Glomerular endothelial cell (primary cell): ENCODE results near the gene DMRT1. TPM values are rescaled to one million over a fixed set of nuclear protein-coding genes. Genes with fewer than 3 reads are reported as not detected.
"Not testable (repeated sequence)": the region's sequence is repeated elsewhere in the genome, so short reads cannot be mapped to it uniquely, and the experiment has no call there.

Experiments used
- DNase-seq: peaks from one replicate; pipeline ENCODE4 v3.0.0-alpha.2; 2011; ENCODE audit warnings: low read depth, low spot score; ENCODE audit errors: extremely low read depth
- total RNA-seq: library from RNA; depleted of rRNA; stranded (reverse); fragments of >200 nt; gene quantifications from 2 replicates; pipeline ENCODE4 v1.2.3, GENCODE V29; 2015

The DMRT1 gene
- total RNA-seq, 1 donor from 2014 or later = not detected

DNA sequence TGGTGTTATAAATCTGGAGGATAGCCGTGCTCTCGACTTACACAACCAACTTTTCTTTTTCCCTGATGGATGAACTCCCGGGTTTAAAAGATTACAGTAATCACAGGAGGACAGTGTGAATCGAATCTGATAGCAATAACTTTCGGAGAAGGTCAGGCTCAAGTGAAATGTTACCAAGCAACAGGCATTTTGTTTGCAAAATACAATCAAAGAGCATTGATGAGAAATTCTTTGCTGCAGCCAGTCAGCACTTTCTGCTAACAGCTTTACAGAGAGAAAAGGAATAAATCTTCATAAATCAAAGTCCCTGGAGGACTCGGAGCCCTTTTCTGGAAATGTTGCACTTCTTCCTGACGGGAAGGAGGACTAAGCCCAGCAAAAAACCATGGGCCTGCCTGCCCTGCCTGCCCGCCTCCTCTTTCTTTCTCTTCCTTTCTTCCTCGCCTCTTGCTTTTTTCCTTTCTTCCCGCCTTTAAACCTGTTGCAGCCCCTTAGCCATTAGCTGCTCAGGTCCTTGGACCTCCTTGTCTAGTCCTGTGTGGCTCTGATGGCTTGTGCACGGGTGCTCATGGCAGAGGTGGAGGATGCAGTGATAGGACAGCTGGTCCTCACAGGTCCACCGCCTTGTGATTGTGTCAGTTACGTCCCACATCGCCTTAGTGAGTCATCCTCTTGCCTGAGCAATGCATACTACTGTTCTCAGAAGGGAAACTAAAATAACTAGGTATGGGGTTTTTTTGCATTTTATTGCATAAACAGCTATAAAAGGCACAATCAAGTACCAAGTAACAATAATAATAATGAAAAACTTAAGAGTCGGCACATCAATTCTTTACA is 141.1 kb downstream of the DMRT1 start:
- no peak for DNase-seq

DNA sequence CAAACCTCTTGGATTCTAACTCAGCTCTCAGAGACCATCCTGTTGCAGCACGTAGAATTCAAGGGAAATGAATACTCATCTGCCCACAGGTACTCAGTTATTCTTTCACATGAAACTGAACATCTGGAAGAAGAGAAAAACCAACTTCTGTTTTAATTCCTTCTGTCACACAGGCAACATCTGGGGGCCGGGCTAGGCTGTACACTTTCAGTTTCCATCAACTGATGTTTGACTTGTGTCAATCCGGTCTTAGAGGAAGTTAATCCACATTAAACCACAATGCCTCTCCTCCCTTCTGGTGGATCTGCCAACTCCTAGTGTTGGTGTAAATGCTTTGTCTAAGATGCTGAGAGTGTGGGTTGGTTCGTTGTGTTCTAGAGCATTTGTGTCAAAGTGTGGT is 152.5 kb downstream of the DMRT1 start:
- no peak for DNase-seq

DNA sequence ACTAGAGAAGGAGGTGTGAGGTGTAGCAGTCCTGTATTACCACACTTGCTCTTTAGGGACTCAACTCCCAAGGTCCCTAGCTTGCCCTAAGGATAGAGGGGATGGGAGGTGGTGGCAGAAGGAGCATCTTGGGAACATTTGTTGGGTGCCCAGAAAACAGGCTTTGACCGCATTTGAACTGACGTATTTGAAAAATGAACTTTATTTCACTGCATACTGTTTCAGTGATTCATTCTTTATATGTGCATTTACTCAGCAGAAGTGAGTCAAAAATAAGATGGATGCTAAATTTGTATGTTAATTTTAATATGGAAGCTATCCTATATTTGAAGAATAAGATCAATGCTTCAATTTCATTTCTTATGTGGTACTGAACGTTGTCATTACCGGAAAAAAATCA is 153.7 kb downstream of the DMRT1 start:
- no peak for DNase-seq

DNA sequence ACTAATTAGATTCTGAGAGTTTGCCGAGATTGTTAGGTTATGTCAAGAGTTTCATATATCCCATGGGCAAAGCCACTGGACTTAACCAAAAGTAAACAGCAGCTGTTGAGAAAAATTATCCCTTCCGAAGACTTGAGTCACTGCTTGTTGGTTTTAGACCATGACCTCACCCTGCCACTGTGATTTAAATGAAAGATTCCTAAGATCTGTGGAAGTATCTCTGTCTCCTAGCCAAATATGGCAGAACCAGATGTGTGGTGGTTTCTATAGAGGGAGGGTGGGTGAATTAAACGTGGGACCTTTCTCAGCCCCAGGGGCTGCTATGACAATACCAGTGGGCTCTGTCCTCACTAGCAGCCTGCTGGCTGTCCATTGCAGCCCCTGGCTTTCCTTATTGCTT is 154.3 kb downstream of the DMRT1 start:
- DNase-seq = no peak

DNA sequence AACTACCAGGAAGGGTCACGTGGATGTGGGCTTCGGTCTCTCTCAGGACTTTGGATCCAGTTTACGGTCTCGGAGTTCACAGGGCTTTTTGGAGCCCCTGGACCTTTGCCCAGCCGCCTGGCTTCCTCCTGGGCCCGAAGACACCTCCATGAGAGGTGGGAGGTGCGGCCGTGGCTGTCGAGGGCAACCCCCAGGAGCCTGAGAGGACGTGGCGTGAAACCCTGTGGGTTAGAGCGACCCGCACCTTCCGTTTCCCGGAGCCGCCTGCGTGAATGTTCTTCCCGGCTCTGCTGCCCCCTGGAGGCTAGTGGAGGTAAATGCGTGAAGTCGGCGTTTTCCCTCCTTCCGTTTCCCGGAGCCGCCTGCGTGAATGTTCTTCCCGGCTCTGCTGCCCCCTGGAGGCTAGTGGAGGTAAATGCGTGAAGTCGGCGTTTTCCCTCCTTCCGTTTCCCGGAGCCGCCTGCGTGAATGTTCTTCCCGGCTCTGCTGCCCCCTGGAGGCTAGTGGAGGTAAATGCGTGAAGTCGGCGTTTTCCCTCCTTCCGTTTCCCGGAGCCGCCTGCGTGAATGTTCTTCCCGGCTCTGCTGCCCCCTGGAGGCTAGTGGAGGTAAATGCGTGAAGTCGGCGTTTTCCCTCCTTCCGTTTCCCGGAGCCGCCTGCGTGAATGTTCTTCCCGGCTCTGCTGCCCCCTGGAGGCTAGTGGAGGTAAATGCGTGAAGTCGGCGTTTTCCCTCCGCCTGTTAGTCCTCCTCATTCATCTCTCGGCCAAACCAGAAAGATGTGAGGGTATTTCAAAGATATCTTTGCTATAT is 157.0 kb downstream of the DMRT1 start:
- not testable (repeated sequence) for DNase-seq

DNA sequence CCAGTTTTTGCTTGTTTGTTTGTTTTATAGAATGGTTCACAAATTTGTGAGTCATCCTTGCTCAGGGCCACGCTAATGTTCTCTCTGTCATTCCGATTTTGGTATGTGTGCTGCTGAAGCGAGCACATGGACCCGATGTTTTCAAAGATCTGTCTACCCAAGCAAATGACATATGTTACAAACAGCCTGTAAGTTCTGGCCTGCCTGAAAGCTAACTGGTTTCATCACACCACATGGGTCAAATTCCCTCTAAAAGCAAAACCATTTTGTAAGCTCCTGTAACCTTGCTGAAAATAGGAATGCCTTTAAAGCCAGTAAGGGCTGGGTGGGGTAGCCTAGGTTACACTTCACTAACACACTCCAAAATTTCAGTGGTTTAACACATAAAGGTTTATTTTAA is 160.3 kb downstream of the DMRT1 start:
- DNase-seq = no peak

DNA sequence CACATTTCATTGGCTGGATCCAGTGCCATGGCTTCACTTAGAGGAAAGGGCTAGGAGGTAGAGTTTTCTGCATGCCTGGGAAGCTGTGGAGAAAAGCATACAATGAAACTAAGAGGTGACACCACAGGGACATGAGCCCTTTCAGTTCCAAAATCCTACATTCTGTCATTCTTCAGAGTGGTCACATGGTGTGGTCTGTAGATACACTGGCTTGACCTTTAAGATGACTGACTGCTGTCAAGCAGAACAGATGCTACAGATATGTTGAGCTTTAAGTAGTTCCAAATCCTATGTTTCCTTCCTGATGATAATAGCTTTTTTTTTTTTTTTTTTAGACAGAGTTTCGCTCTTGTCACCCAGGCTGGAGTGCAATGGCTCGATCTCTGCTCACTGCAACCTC is 161.2 kb downstream of the DMRT1 start:
- DNase-seq = no peak

DNA sequence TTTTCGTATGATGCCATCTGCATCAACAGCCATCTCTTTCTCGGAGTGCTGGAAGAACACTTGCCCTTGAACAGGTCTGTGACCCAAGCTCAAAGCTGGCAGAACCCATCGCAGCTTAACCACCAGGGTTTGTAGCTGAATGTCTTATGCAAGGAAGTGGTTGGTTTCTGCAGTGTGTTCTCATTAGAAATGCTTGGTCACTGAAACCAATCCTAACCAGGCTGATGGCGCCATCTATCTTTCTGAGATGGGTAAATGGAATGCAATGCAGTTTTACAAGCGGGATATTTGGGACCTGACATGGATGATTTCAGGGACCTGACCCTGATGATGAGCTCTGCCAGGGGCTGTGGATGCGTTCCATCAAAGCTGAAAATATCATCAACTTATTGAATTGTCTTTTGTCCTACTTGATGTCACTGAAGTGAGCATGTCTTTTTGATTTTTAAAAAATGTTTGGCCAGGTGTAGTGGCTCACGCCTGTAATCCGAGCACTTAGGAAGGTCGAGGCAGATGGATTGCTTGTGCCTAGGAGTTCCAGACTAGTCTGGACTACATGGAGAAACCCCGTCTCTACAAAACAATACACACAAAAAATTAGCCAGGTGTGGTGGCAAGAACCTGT is 163.7 kb downstream of the DMRT1 start:
- no peak for DNase-seq

DNA sequence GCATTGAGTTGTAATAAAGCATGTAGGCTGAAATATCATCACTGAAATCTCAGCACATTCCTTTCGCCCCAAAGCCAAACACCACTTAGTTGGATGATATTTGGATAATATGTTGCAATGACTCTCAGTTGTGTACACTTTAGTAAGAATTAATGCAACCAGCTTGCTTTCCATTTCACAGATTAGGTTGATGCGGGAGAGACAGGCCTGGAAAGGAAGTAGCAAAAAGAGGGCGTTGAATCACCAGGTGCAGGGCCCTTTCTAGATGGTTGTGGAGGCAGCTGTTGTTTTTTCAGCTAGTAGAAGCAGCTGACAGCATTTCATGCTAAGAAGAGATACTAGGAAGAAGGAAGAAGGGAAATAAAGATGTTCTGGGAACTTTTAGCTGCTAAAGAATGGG is 165.8 kb downstream of the DMRT1 start:
- DNase-seq = no peak

DNA sequence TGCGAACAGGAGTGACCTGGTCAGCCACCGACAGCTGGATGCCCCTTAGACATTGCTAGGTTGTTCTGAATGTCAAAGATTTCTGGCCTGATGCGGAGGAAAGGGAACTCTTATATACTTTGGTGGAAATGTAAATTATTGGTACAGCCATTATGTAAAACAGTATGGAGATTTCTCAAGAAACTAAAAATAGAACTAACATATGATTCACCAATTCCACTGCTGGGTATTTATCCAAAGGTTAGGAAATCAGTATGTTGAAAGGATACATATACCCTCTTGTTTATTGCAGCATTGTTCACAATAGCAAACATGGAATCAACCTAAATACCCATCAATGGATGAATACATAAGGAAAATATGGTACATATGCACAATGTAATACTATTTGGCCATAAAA is 166.7 kb downstream of the DMRT1 start:
- no peak for DNase-seq

DNA sequence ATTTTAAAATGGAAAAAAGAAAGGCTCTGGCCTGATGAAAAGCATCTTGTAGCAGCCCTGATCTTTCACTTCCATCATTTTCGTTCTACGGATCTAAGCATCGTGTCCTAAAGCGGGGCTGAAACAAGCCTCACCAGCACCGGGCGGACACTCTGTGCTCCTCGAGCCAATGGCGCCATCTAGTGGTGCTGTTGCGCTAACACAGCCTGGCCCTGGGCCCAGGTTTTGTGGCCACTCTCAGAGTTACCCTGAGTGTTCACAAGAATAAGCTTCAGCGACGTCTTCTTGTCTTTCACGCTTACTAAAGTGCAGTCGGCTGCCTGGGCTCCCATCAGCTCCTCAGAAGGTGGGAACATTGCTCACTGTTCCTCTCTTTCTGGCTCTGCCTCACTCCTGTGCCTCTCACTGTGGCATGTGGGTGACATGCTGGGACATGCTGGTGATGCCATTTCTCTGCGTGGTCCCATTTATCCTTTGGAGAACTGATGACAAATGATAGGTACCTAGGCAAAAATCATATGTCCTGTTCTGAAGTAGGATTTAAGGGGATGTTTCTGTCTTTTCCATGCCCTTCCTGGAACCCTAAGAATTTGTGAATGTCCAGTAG is 167.7 kb downstream of the DMRT1 start:
- peak; percentile 41 for DNase-seq

DNA sequence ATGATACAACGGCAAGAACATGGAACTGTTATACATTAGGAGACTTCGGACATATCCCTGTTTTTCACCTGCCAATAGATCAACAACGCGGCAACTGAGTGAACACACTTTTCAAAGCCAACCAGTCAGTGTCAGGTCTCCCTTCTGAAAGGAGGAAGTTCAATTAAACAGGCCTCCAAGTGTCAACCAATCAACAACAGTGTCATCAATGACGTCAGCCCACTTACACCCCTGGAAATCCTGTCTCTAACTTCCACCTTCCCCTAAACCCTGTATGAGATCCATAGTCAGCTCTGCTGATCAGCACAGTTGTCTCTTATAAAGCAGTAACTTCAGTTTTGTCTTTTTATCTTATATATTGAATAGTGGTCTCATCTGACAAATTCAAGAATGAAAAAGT is 171.5 kb downstream of the DMRT1 start:
- no peak for DNase-seq

DNA sequence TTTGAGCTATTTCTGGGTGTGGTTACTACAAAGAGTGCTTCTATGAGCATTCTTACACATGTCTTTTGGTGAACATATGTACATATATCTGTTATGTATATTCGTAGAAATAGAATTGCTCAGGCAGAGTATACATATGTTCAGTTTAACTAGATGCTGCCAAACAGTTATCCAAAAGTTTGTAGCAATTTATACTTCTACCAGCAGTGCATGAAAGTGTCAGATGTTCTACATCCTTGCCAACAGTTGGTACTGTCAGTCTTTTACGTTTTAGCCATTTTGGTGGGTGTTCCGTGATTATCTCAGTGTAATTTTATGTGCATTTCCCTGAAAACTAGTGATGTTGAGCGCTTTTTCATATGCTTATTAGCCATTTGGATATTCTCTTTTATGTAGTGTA is 172.7 kb downstream of the DMRT1 start:
- DNase-seq = no peak

DNA sequence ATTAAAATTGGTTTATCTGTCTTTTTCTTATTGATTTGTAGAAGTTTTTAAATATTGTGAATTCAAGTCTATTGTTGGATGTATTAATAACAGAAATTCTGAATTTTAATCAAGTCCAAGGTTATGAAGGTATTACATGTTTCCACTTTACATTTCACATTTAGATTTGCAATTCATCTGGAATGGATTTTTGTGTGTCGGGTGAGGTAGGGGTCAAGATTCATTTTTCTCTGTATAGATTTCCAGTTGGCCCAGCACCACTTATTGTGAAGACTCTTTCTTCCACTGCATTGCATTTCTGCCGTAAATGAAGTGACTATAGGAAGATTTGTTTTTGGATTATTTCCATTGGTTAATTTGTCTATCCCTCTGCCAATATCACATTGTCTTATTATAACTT is 173.1 kb downstream of the DMRT1 start:
- no peak for DNase-seq

DNA sequence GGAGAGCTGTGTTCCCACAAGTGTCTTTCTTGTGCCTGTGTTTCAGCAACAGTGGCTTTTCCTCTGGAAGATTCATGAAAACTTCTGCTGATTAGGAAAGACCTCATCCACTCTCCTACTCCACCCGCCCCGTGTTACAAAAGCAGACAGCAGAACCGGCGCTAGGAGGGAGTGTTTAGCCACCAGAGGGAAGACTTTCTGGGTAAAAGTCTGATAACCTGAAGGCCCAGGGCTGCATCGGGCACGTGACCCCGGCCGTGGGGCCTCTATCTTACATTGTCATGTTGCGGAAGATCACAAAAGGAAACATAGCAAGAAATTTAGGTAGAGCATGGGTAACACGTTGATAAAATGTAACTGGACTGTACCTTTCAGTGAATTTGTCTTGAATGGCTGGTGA is 176.6 kb downstream of the DMRT1 start:
- no peak for DNase-seq

Other genes with a start within 250 kb of the DMRT1 start
- gene DMRT3, start 135.0 kb downstream of the DMRT1 start, total RNA-seq = 0.47 and 1.2 TPM in 2 replicates
- gene DMRT2, start 208.7 kb downstream of the DMRT1 start, total RNA-seq = not detected in 2 replicates